ENCODE measurements around the gene GLIS1.

DNA sequence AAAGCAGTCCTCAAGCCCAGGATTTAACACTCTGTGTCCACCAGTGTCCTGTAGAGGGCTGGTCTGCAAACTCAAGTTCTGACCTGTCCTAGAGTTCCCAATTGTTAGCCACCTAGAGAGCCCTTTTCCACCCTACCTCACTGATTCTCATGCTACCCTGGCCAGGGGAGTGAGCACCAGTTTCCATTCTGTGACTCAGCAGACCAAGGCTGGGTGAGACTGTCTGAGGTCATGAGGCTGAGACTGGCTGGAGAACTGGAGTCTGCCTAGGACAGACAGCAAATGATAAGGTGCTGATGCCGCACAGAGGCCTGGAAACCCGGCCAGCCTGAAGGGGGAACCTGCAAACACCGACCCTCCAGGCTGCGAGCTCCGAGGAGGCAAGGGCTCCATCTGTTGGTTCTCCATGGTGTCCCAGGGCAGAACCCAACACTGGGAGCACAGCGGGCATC is 13.7 kb downstream of the GLIS1 start:
- TF ChIP-seq, protein P1, sequence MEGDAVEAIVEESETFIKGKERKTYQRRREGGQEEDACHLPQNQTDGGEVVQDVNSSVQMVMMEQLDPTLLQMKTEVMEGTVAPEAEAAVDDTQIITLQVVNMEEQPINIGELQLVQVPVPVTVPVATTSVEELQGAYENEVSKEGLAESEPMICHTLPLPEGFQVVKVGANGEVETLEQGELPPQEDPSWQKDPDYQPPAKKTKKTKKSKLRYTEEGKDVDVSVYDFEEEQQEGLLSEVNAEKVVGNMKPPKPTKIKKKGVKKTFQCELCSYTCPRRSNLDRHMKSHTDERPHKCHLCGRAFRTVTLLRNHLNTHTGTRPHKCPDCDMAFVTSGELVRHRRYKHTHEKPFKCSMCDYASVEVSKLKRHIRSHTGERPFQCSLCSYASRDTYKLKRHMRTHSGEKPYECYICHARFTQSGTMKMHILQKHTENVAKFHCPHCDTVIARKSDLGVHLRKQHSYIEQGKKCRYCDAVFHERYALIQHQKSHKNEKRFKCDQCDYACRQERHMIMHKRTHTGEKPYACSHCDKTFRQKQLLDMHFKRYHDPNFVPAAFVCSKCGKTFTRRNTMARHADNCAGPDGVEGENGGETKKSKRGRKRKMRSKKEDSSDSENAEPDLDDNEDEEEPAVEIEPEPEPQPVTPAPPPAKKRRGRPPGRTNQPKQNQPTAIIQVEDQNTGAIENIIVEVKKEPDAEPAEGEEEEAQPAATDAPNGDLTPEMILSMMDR (IDR thresholded peaks at IDR 0.05): no peak
- TF ChIP-seq, protein P2, sequence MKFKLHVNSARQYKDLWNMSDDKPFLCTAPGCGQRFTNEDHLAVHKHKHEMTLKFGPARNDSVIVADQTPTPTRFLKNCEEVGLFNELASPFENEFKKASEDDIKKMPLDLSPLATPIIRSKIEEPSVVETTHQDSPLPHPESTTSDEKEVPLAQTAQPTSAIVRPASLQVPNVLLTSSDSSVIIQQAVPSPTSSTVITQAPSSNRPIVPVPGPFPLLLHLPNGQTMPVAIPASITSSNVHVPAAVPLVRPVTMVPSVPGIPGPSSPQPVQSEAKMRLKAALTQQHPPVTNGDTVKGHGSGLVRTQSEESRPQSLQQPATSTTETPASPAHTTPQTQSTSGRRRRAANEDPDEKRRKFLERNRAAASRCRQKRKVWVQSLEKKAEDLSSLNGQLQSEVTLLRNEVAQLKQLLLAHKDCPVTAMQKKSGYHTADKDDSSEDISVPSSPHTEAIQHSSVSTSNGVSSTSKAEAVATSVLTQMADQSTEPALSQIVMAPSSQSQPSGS (CRISPR knock-in tag; IDR thresholded peaks at IDR 0.05; ENCODE audit: borderline replicate concordance, low read depth): no peak
- TF ChIP-seq, protein P3, sequence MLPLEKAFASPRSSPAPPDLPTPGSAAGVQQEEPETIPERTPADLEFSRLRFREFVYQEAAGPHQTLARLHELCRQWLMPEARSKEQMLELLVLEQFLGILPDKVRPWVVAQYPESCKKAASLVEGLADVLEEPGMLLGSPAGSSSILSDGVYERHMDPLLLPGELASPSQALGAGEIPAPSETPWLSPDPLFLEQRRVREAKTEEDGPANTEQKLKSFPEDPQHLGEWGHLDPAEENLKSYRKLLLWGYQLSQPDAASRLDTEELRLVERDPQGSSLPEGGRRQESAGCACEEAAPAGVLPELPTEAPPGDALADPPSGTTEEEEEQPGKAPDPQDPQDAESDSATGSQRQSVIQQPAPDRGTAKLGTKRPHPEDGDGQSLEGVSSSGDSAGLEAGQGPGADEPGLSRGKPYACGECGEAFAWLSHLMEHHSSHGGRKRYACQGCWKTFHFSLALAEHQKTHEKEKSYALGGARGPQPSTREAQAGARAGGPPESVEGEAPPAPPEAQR (CRISPR knock-in tag; IDR thresholded peaks at IDR 0.05): no peak
- TF ChIP-seq ZNF232 (CRISPR knock-in tag; IDR thresholded peaks at IDR 0.05) (no peak), NR3C1 (CRISPR knock-in tag; conservative IDR thresholded peaks at IDR 0.05; ENCODE audit: low read depth) (no peak), ZNF396 (CRISPR knock-in tag; IDR thresholded peaks at IDR 0.05; ENCODE audit: borderline replicate concordance) (no peak), ZNF317 (CRISPR knock-in tag; IDR thresholded peaks at IDR 0.05; ENCODE audit: borderline replicate concordance, low read depth) (no peak)
- TF ChIP-seq, protein P4, sequence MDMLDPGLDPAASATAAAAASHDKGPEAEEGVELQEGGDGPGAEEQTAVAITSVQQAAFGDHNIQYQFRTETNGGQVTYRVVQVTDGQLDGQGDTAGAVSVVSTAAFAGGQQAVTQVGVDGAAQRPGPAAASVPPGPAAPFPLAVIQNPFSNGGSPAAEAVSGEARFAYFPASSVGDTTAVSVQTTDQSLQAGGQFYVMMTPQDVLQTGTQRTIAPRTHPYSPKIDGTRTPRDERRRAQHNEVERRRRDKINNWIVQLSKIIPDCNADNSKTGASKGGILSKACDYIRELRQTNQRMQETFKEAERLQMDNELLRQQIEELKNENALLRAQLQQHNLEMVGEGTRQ (CRISPR knock-in tag; IDR thresholded peaks at IDR 0.05): no peak
